ENCODE data around the gene SPEM1.

The SPEM1 gene

GRCh38 chr17:7403043-7403726 lies 16.9 kb upstream of the SPEM1 start:
- DNase-seq (ENCODE audit: low read depth), result no peak

- DNase-seq (ENCODE audit: low read depth), result no peak
Observed at GRCh38 chr17:7403727-7403976, 16.5 kb upstream of the SPEM1 start.

- peak; percentile 71 for DNase-seq (ENCODE audit: low read depth)
Observed at GRCh38 chr17:7403977-7404736, 16.0 kb upstream of the SPEM1 start, which contains the start of gene TMEM256. TMEM256 (minus strand) TSS chr17:7404097; CDS start chr17:7404084, 13 bp downstream.

GRCh38 chr17:7404737-7405349 lies 15.3 kb upstream of the SPEM1 start:
- DNase-seq (ENCODE audit: low read depth), result no peak

GRCh38 chr17:7405350-7406234 lies 14.5 kb upstream of the SPEM1 start:
- DNase-seq (ENCODE audit: low read depth), result no peak

- DNase-seq (ENCODE audit: low read depth), result no peak
Observed at GRCh38 chr17:7406235-7406825, 13.8 kb upstream of the SPEM1 start.

- no peak for DNase-seq (ENCODE audit: low read depth)
Observed at GRCh38 chr17:7407082-7407481, 13.0 kb upstream of the SPEM1 start.

GRCh38 chr17:7407485-7408251 lies 12.5 kb upstream of the SPEM1 start, which contains the start of gene NLGN2:
NLGN2 (plus strand) TSS chr17:7407845; CDS start chr17:7408256, 411 bp downstream.
- DNase-seq (ENCODE audit: low read depth), result no peak

GRCh38 chr17:7408252-7408727 lies 11.8 kb upstream of the SPEM1 start:
- DNase-seq (ENCODE audit: low read depth), result no peak

GRCh38 chr17:7408863-7409262 lies 11.3 kb upstream of the SPEM1 start:
- no peak for DNase-seq (ENCODE audit: low read depth)

GRCh38 chr17:7409716-7410115 lies 10.4 kb upstream of the SPEM1 start:
- no peak for DNase-seq (ENCODE audit: low read depth)

- DNase-seq (ENCODE audit: low read depth), result no peak
Observed at GRCh38 chr17:7410634-7411426, 9.3 kb upstream of the SPEM1 start.

GRCh38 chr17:7411427-7411750 lies 8.7 kb upstream of the SPEM1 start:
- DNase-seq (ENCODE audit: low read depth), result no peak

GRCh38 chr17:7413346-7413985 lies 6.7 kb upstream of the SPEM1 start:
- DNase-seq (ENCODE audit: low read depth), result no peak

GRCh38 chr17:7414837-7415236 lies 5.3 kb upstream of the SPEM1 start:
- DNase-seq (ENCODE audit: low read depth), result no peak

GRCh38 chr17:7415784-7416183 lies 4.3 kb upstream of the SPEM1 start:
- DNase-seq (ENCODE audit: low read depth), result no peak

- no peak for DNase-seq (ENCODE audit: low read depth)
Observed at GRCh38 chr17:7416323-7416722, 3.8 kb upstream of the SPEM1 start.

GRCh38 chr17:7417056-7417655 lies 3.0 kb upstream of the SPEM1 start:
- no peak for DNase-seq (ENCODE audit: low read depth)

GRCh38 chr17:7418472-7419152 lies 1.5 kb upstream of the SPEM1 start:
- DNase-seq (ENCODE audit: low read depth), result no peak
